ENCODE results near the gene RNF14.
A peak's percentile ranks its signal among the peaks of the same experiment; 100 is the strongest.

Gene RNF14

GRCh38 chr5:141978389-141978788 is 9.5 kb downstream of the RNF14 start:
- no peak for DNase-seq (ENCODE audit: low read depth)

GRCh38 chr5:141982626-141983025 is 13.7 kb downstream of the RNF14 start:
- DNase-seq (ENCODE audit: low read depth): no peak

- no peak for DNase-seq (ENCODE audit: low read depth)
Measured at GRCh38 chr5:141986072-141986471, 17.2 kb downstream of the RNF14 start.

- DNase-seq (ENCODE audit: low read depth): no peak
Measured at GRCh38 chr5:141989720-141990119, 20.8 kb downstream of the RNF14 start.

- DNase-seq (ENCODE audit: low read depth): peak; percentile 38
Measured at GRCh38 chr5:141992349-141992963, 23.6 kb downstream of the RNF14 start.

- DNase-seq (ENCODE audit: low read depth): no peak
Measured at GRCh38 chr5:141994511-141995136, 25.7 kb downstream of the RNF14 start.

GRCh38 chr5:141995656-141996055 is 26.8 kb downstream of the RNF14 start:
- DNase-seq (ENCODE audit: low read depth): no peak

- DNase-seq (ENCODE audit: low read depth): no peak
Measured at GRCh38 chr5:141997358-141997960, 28.6 kb downstream of the RNF14 start.

GRCh38 chr5:142000173-142000572 is 31.3 kb downstream of the RNF14 start:
- DNase-seq (ENCODE audit: low read depth): no peak

GRCh38 chr5:142000704-142001484 is 32.0 kb downstream of the RNF14 start:
- DNase-seq (ENCODE audit: low read depth): no peak

GRCh38 chr5:142003266-142003800 is 34.4 kb downstream of the RNF14 start:
- DNase-seq (ENCODE audit: low read depth): no peak

GRCh38 chr5:142006363-142007236 is 37.7 kb downstream of the RNF14 start:
- no peak for DNase-seq (ENCODE audit: low read depth)

- no peak for DNase-seq (ENCODE audit: low read depth)
Measured at GRCh38 chr5:142007237-142007544, 38.3 kb downstream of the RNF14 start.

- no peak for DNase-seq (ENCODE audit: low read depth)
Measured at GRCh38 chr5:142008813-142009212, 39.9 kb downstream of the RNF14 start.

- no peak for DNase-seq (ENCODE audit: low read depth)
Measured at GRCh38 chr5:142009886-142010285, 41.0 kb downstream of the RNF14 start.

- no peak for DNase-seq (ENCODE audit: low read depth)
Measured at GRCh38 chr5:142011572-142012185, 42.8 kb downstream of the RNF14 start.

GRCh38 chr5:142012186-142012785 is 43.4 kb downstream of the RNF14 start:
- DNase-seq (ENCODE audit: low read depth): no peak

GRCh38 chr5:142012792-142013388 is 44.0 kb downstream of the RNF14 start, which contains the start of gene GNPDA1:
Gene GNPDA1 (minus strand): TSS chr5:142013027. CDS start chr5:142012035, 992 bp downstream.
- DNase-seq (ENCODE audit: low read depth): peak; percentile 59

GRCh38 chr5:142013734-142014521 is 45.0 kb downstream of the RNF14 start:
- DNase-seq (ENCODE audit: low read depth): no peak
